SK-N-SH treated with all-trans-retinoic acid at 6 μM for 48 hours (cell line): Measurements from ENCODE around the gene SIN3B.

Source experiments
- ATAC-seq: fragments of 200-7000 bp; cut with Tn5 transposase; 3 replicates; pipeline ENCODE4 v1.9.1; 2020; ENCODE audit warnings: mild to moderate bottlenecking, moderate library complexity
- ARNTL ChIP-seq: fragments of 450-650 bp; formaldehyde crosslinking; IDR thresholded peaks from 2 replicates; pipeline ENCODE4 v1.5.0; 2020; ENCODE audit warnings: low read depth, mild to moderate bottlenecking, moderate library complexity, borderline replicate concordance
- BACH2 ChIP-seq: fragments of 250-450 bp; sonication (Bioruptor Pico); IDR thresholded peaks from 2 replicates; pipeline ENCODE4 v1.9.0; 2021; ENCODE audit warnings: mild to moderate bottlenecking, borderline replicate concordance
- CREB5 ChIP-seq: fragments of 250-450 bp; sonication (Bioruptor Pico); IDR thresholded peaks from 2 replicates; pipeline ENCODE4 v1.5.1; 2020; ENCODE audit warnings: low read depth, mild to moderate bottlenecking, moderate library complexity
- CSDC2 ChIP-seq: fragments of 250-450 bp; sonication (Bioruptor Pico); IDR thresholded peaks from 2 replicates; pipeline ENCODE4 v1.5.0; 2020; ENCODE audit warnings: mild to moderate bottlenecking, moderate library complexity
- ESRRG ChIP-seq: fragments of 250-450 bp; sonication (Bioruptor Pico); IDR thresholded peaks from 2 replicates; pipeline ENCODE4 v1.6.1; 2021; ENCODE audit warnings: mild to moderate bottlenecking
- OSR1 ChIP-seq: fragments of 250-450 bp; sonication (Bioruptor Pico); IDR thresholded peaks from 2 replicates; pipeline ENCODE4 v1.8.0; 2022; ENCODE audit warnings: moderate library complexity, mild to moderate bottlenecking, inconsistent platforms
- PATZ1 ChIP-seq: fragments of 250-450 bp; sonication (Bioruptor Pico); IDR thresholded peaks from 2 replicates; pipeline ENCODE4 v1.8.0; 2020; ENCODE audit warnings: mild to moderate bottlenecking, moderate library complexity, borderline replicate concordance
- POU6F1 ChIP-seq: fragments of 250-450 bp; sonication (Bioruptor Pico); IDR thresholded peaks from 2 replicates; pipeline ENCODE4 v1.8.0; 2021; ENCODE audit warnings: low read depth, mild to moderate bottlenecking, moderate library complexity, borderline replicate concordance
- SNAI2 ChIP-seq: fragments of 250-450 bp; sonication (Bioruptor Pico); IDR thresholded peaks from 2 replicates; pipeline ENCODE4 v1.5.0; 2020; ENCODE audit warnings: mild to moderate bottlenecking, moderate library complexity
- TCF4 ChIP-seq: fragments of 250-450 bp; sonication (Bioruptor Pico); IDR thresholded peaks from 2 replicates; pipeline ENCODE4 v1.8.0; 2021; ENCODE audit warnings: mild to moderate bottlenecking, moderate library complexity, borderline replicate concordance
- TOX ChIP-seq: fragments of 250-450 bp; sonication (Bioruptor Pico); IDR thresholded peaks from 2 replicates; pipeline ENCODE4 v1.8.0; 2021; ENCODE audit warnings: mild to moderate bottlenecking, moderate library complexity, borderline replicate concordance
- TSHZ2 ChIP-seq: fragments of 250-450 bp; sonication (Bioruptor Pico); IDR thresholded peaks from 2 replicates; pipeline ENCODE4 v1.5.0; 2020; ENCODE audit warnings: mild to moderate bottlenecking, moderate library complexity
- ZC3H10 ChIP-seq: fragments of 250-450 bp; sonication (Bioruptor Pico); IDR thresholded peaks from 2 replicates; pipeline ENCODE4 v1.5.1; 2021; ENCODE audit warnings: mild to moderate bottlenecking, moderate library complexity
- ZFP3 ChIP-seq: fragments of 250-450 bp; sonication (Bioruptor Pico); IDR thresholded peaks from 2 replicates; pipeline ENCODE4 v1.5.0; 2020; ENCODE audit warnings: mild to moderate bottlenecking, moderate library complexity
- ZFP30 ChIP-seq: fragments of 450-650 bp; formaldehyde crosslinking; IDR thresholded peaks from 2 replicates; pipeline ENCODE4 v1.5.0; 2022; ENCODE audit warnings: mild to moderate bottlenecking, moderate library complexity
- ZNF565 ChIP-seq: fragments of 450-650 bp; formaldehyde crosslinking; conservative IDR thresholded peaks from 2 replicates; pipeline ENCODE4 v1.5.0; 2020; ENCODE audit warnings: low read depth, mild to moderate bottlenecking, moderate library complexity
- ZNF70 ChIP-seq: fragments of 450-650 bp; formaldehyde crosslinking; IDR thresholded peaks from 2 replicates; pipeline ENCODE4 v1.5.0; 2020; ENCODE audit warnings: mild to moderate bottlenecking, moderate library complexity
- ZNF8 ChIP-seq: fragments of 450-650 bp; formaldehyde crosslinking; IDR thresholded peaks from 2 replicates; pipeline ENCODE4 v1.5.0; 2020; ENCODE audit warnings: mild to moderate bottlenecking, moderate library complexity

SIN3B gene

GRCh38 chr19:16890461-16891184 is 61.4 kb downstream of the SIN3B start:
- no peak for TF ChIP-seq CREB5 (CRISPR knock-in tag)
- TF ChIP-seq OSR1 (CRISPR knock-in tag) = no peak
- TF ChIP-seq ZNF70 (CRISPR knock-in tag) = no peak
- no peak for TF ChIP-seq ZC3H10 (CRISPR knock-in tag)
- no peak for TF ChIP-seq BACH2 (CRISPR knock-in tag)
- no peak for TF ChIP-seq TOX (CRISPR knock-in tag)
- TF ChIP-seq ARNTL (CRISPR knock-in tag) = no peak
- TF ChIP-seq PATZ1 = no peak
- no peak for TF ChIP-seq ZNF8 (CRISPR knock-in tag)
- TF ChIP-seq ZNF565 = no peak
- TF ChIP-seq TSHZ2 (CRISPR knock-in tag) = no peak
- TF ChIP-seq POU6F1 = no peak
- no peak for TF ChIP-seq ZFP3 (CRISPR knock-in tag)
- TF ChIP-seq ZFP30 (CRISPR knock-in tag) = no peak
- no peak for ATAC-seq

GRCh38 chr19:16891696-16892382 is 62.6 kb downstream of the SIN3B start:
- no peak for ATAC-seq
- TF ChIP-seq TCF4 (no peak), ZFP3 (CRISPR knock-in tag) (no peak), CSDC2 (CRISPR knock-in tag) (no peak), SNAI2 (CRISPR knock-in tag) (no peak), POU6F1 (no peak)

- TF ChIP-seq TOX (CRISPR knock-in tag) (no peak), ESRRG (CRISPR knock-in tag) (no peak), CREB5 (CRISPR knock-in tag) (no peak)
- no peak for ATAC-seq
Measured at GRCh38 chr19:16892436-16892835, 63.2 kb downstream of the SIN3B start.
